ENCODE results near the gene TGM5.

Gene TGM5, protein sequence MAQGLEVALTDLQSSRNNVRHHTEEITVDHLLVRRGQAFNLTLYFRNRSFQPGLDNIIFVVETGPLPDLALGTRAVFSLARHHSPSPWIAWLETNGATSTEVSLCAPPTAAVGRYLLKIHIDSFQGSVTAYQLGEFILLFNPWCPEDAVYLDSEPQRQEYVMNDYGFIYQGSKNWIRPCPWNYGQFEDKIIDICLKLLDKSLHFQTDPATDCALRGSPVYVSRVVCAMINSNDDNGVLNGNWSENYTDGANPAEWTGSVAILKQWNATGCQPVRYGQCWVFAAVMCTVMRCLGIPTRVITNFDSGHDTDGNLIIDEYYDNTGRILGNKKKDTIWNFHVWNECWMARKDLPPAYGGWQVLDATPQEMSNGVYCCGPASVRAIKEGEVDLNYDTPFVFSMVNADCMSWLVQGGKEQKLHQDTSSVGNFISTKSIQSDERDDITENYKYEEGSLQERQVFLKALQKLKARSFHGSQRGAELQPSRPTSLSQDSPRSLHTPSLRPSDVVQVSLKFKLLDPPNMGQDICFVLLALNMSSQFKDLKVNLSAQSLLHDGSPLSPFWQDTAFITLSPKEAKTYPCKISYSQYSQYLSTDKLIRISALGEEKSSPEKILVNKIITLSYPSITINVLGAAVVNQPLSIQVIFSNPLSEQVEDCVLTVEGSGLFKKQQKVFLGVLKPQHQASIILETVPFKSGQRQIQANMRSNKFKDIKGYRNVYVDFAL

DNA sequence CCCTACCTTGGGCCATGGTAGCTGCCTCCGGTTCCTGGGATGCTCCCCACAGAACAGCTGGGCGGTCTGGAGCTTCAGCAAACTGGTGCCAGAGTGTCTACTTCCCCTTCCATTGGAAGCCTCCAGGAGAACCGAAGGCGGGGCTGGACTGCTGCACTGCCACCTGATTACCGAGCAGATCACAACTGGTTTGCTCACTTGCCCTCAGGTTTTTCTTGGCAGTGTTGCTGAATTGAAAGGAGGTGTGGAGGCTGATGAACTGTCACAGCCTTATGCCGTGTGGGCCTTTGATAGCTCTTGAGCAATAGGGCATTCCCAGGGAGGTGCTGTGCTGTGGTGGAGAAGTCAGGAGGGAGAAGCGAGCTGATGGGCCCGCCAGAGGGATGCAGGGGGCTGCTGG is at the start of gene TGM5:
TSS of gene TGM5 (minus strand) at position 95 of the 400 bp plus-strand sequence. CDS start at position 16, 79 bp downstream.
- H2AFZ ChIP-seq (ENCODE audit: low read depth, low read length, severe bottlenecking), result no peak within 1 kb of the TSS
- no peaks in the 10 kb centered on the region for H4K20me1 ChIP-seq (ENCODE audit: low read depth, low read length)
- H3K9me2 ChIP-seq (replicated peaks; ENCODE audit: insufficient read depth, low read length), result no peaks in the 10 kb centered on the region
- no peak within 1 kb of the TSS for H3K9ac ChIP-seq (ENCODE audit: low read length)
- no peaks in the 10 kb centered on the region for H3F3A ChIP-seq (ENCODE audit: insufficient read depth)
- no peaks in the 10 kb centered on the region for H3K79me2 ChIP-seq (ENCODE audit: insufficient read depth, low read length)
- H3K27me3 ChIP-seq (ENCODE audit: low read length), result no peaks in the 10 kb centered on the region
- TF ChIP-seq, protein P1, sequence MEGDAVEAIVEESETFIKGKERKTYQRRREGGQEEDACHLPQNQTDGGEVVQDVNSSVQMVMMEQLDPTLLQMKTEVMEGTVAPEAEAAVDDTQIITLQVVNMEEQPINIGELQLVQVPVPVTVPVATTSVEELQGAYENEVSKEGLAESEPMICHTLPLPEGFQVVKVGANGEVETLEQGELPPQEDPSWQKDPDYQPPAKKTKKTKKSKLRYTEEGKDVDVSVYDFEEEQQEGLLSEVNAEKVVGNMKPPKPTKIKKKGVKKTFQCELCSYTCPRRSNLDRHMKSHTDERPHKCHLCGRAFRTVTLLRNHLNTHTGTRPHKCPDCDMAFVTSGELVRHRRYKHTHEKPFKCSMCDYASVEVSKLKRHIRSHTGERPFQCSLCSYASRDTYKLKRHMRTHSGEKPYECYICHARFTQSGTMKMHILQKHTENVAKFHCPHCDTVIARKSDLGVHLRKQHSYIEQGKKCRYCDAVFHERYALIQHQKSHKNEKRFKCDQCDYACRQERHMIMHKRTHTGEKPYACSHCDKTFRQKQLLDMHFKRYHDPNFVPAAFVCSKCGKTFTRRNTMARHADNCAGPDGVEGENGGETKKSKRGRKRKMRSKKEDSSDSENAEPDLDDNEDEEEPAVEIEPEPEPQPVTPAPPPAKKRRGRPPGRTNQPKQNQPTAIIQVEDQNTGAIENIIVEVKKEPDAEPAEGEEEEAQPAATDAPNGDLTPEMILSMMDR (IDR thresholded peaks at IDR 0.05; ENCODE audit: insufficient read depth, low read length, poor library complexity, severe bottlenecking), result no peak
- TF ChIP-seq EZH2phosphoT487 (conservative IDR thresholded peaks at IDR 0.05; ENCODE audit: low read length), result no peak
- no peak within 1 kb of the TSS for H3K4me3 ChIP-seq (ENCODE audit: insufficient read depth, low read length, poor library complexity, severe bottlenecking)
- H3K9me3 ChIP-seq (ENCODE audit: insufficient read depth, low read length), result 0 out of 2 replicates have a peak, but pooled peaks cover 2% of the 10 kb centered on the region
- no peaks in the 10 kb centered on the region for H3K36me3 ChIP-seq (ENCODE audit: low read length)
- no peak within 1 kb of the TSS for H3K27ac ChIP-seq (ENCODE audit: low read depth, low read length)
- no peak within 1 kb of the TSS for H3K4me2 ChIP-seq (ENCODE audit: low read depth, low read length, poor library complexity, severe bottlenecking)

DNA sequence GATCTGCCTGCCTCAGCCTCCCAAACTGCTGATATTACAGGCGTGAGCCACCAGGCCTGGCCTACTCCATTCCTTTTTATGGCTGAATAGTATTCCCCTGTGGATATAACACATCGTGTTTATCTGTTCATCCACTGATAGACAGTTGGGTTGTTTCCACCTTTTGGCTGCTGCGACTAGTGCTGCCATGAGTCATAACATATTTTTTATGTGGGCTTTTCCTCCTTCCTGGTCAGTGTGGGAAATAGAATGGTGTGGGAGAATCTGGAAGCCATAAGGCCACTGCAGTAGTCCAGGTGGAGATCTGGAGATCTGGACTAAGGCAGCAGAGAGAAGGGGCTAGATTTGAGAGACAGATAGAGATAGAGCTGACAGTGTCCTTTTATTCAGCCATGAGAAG is 47.4 kb upstream of the TGM5 start:
- Histone ChIP-seq H3K4me3 (ENCODE audit: insufficient read depth, low read length, poor library complexity, severe bottlenecking) (no peak overlapping the region), H3K79me2 (ENCODE audit: insufficient read depth, low read length) (no peaks in the 10 kb centered on the region), H3K27me3 (ENCODE audit: low read length) (no peaks in the 10 kb centered on the region), H3K4me2 (ENCODE audit: low read depth, low read length, poor library complexity, severe bottlenecking) (no peak overlapping the region), H3K27ac (ENCODE audit: low read depth, low read length) (no peak overlapping the region), H3F3A (ENCODE audit: insufficient read depth) (no peaks in the 10 kb centered on the region), H4K20me1 (ENCODE audit: low read depth, low read length) (no peaks in the 10 kb centered on the region), H3K36me3 (ENCODE audit: low read length) (no peaks in the 10 kb centered on the region), H3K9me2 (replicated peaks; ENCODE audit: insufficient read depth, low read length) (no peaks in the 10 kb centered on the region), H3K9me3 (ENCODE audit: insufficient read depth, low read length) (no peaks in the 10 kb centered on the region), H3K9ac (ENCODE audit: low read length) (no peak overlapping the region), H2AFZ (ENCODE audit: low read depth, low read length, severe bottlenecking) (no peak overlapping the region)
- TF ChIP-seq EZH2phosphoT487 (conservative IDR thresholded peaks at IDR 0.05; ENCODE audit: low read length), result no peak
- TF ChIP-seq, protein P1 (IDR thresholded peaks at IDR 0.05; ENCODE audit: insufficient read depth, low read length, poor library complexity, severe bottlenecking), result no peak

DNA sequence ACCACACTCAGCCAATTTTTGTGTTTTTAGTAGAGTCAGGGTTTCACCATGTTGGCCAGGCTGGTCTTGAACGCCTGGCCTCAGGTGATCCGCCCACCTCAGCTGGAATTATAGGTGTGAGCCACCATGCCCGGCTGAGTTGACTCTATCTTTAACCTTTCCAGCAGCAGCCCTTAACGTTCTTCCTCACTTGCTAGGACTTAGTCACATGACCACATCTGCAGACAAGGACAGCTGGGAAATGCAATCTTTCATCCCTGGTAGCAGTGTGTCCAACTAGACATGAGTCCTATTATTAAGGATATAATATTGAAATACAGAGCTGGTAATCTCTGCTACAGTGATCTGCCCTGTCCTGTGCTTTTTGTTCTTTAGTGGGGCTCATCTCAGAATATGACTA is 45.6 kb upstream of the TGM5 start:
- no peaks in the 10 kb centered on the region for H3K36me3 ChIP-seq (ENCODE audit: low read length)
- no peak overlapping the region for H3K4me2 ChIP-seq (ENCODE audit: low read depth, low read length, poor library complexity, severe bottlenecking)
- no peaks in the 10 kb centered on the region for H3K27me3 ChIP-seq (ENCODE audit: low read length)
- no peak overlapping the region for H3K9ac ChIP-seq (ENCODE audit: low read length)
- H3K4me3 ChIP-seq (ENCODE audit: insufficient read depth, low read length, poor library complexity, severe bottlenecking), result no peak overlapping the region
- no peak overlapping the region for H2AFZ ChIP-seq (ENCODE audit: low read depth, low read length, severe bottlenecking)
- no peaks in the 10 kb centered on the region for H3K9me3 ChIP-seq (ENCODE audit: insufficient read depth, low read length)
- no peak overlapping the region for H3K27ac ChIP-seq (ENCODE audit: low read depth, low read length)
- TF ChIP-seq, protein P1 (IDR thresholded peaks at IDR 0.05; ENCODE audit: insufficient read depth, low read length, poor library complexity, severe bottlenecking), result no peak
- no peak for TF ChIP-seq EZH2phosphoT487 (conservative IDR thresholded peaks at IDR 0.05; ENCODE audit: low read length)
- H3F3A ChIP-seq (ENCODE audit: insufficient read depth), result no peaks in the 10 kb centered on the region
- no peaks in the 10 kb centered on the region for H3K9me2 ChIP-seq (replicated peaks; ENCODE audit: insufficient read depth, low read length)
- no peaks in the 10 kb centered on the region for H4K20me1 ChIP-seq (ENCODE audit: low read depth, low read length)
- no peaks in the 10 kb centered on the region for H3K79me2 ChIP-seq (ENCODE audit: insufficient read depth, low read length)

All from SU-DHL-6 (cell line).